Fibroblast of lung (primary cell): ENCODE results near the gene TMPRSS2. TPM values are rescaled to one million over a fixed set of nuclear protein-coding genes. Genes with fewer than 3 reads are reported as not detected.

Experiments used
- DNase-seq, 2 donors: peaks; one replicate each; pipeline versions ENCODE4 v3.0.0 to v3.0.0-alpha.2; 2010; ENCODE audit warnings: low read depth in 2 of 2
- H2AFZ ChIP-seq: 2 replicates; pipeline ENCODE4 v1.5.1; 2012; ENCODE audit warnings: low read length, control low read depth, inconsistent platforms
- H3K27ac ChIP-seq: 2 replicates; pipeline ENCODE4 v1.5.1; 2011; ENCODE audit warnings: low read length, control low read depth; ENCODE audit not compliant: insufficient read depth
- H3K27me3 ChIP-seq: 2 replicates; pipeline ENCODE4 v1.5.1; 2011; ENCODE audit warnings: mild to moderate bottlenecking, low read length; ENCODE audit not compliant: control insufficient read depth, insufficient read depth
- H3K36me3 ChIP-seq: 2 replicates; pipeline ENCODE4 v1.5.1; 2011; ENCODE audit warnings: low read length; ENCODE audit not compliant: control insufficient read depth, insufficient read depth
- H3K4me1 ChIP-seq: 2 replicates; pipeline ENCODE4 v1.5.1; 2011; ENCODE audit warnings: low read length; ENCODE audit not compliant: control insufficient read depth, insufficient read depth; ENCODE audit errors: extremely low read depth
- H3K4me2 ChIP-seq: 2 replicates; pipeline ENCODE4 v1.5.1; 2011; ENCODE audit warnings: low read length, control low read depth; ENCODE audit not compliant: insufficient read depth; ENCODE audit errors: extremely low read depth
- H3K4me3 ChIP-seq, 4 experiments: fragments of 200-600 bp in 1 of 4; sonication (generic) in 1 of 4; replicated peaks in 1 of 4; 2 replicates each; pipeline ENCODE4 v1.5.1; 2011 to 2016; ENCODE audit warnings: low read length in 4 of 4, low read depth in 3 of 4, mild to moderate bottlenecking in 3 of 4, control low read depth in 2 of 4, inconsistent platforms in 1 of 4, mixed read lengths in 1 of 4; ENCODE audit not compliant: insufficient read depth in 1 of 4; ENCODE audit errors: control extremely low read depth in 1 of 4
- H3K79me2 ChIP-seq: 2 replicates; pipeline ENCODE4 v1.5.1; 2012; ENCODE audit warnings: mild to moderate bottlenecking, low read length, inconsistent platforms; ENCODE audit not compliant: control insufficient read depth, insufficient read depth
- H3K9ac ChIP-seq: 2 replicates; pipeline ENCODE4 v1.5.1; 2011; ENCODE audit warnings: mild to moderate bottlenecking, low read length, control low read depth; ENCODE audit not compliant: insufficient read depth
- H3K9me3 ChIP-seq: 2 replicates; pipeline ENCODE4 v1.5.1; 2012; ENCODE audit warnings: low read depth, low read length; ENCODE audit not compliant: control insufficient read depth, insufficient read depth
- H4K20me1 ChIP-seq: 2 replicates; pipeline ENCODE4 v1.5.1; 2011; ENCODE audit warnings: low read length; ENCODE audit not compliant: control insufficient read depth, insufficient read depth; ENCODE audit errors: extremely low read depth
- CTCF ChIP-seq, 2 donors: IDR thresholded peaks in 1 of 2; conservative IDR thresholded peaks in 1 of 2; 1 replicate in 1 of 2; 2 replicates in 1 of 2; pipeline ENCODE4 v1.5.1; 2011 to 2012; ENCODE audit warnings: low read length in 2 of 2, control low read depth in 1 of 2, inconsistent platforms in 1 of 2, low read depth in 1 of 2, mild to moderate bottlenecking in 1 of 2
- EZH2 ChIP-seq: IDR thresholded peaks from 2 replicates; pipeline ENCODE4 v1.5.1; 2012; ENCODE audit warnings: low read length, control low read depth, mild to moderate bottlenecking; ENCODE audit errors: missing control alignments
- polyA plus RNA-seq, 2 donors: library from polyadenylated mRNA; depleted of rRNA in 1 of 2; stranded (reverse) in 1 of 2; unstranded in 1 of 2; fragments of >200 nt; gene quantifications; 2 replicates each; pipeline ENCODE4 v1.2.1, GENCODE V29; 2011 to 2012; ENCODE audit warnings: missing spikeins in 1 of 2
- total RNA-seq: library from RNA; depleted of rRNA; stranded (reverse); fragments of >200 nt; gene quantifications from 2 replicates; pipeline ENCODE4 v1.2.1, GENCODE V29; 2014

Gene TMPRSS2
- total and polyA plus RNA-seq, 2 donors (not counting 1 experiment from before 2014, with no cell fraction given), result 0.17 TPM; not detected in 1

GRCh38 chr21:41499920-41500319 is 8.0 kb downstream of the TMPRSS2 start:
- H2AFZ ChIP-seq, result no peak overlapping the region
- DNase-seq, result no peak

GRCh38 chr21:41497788-41498187 is 10.2 kb downstream of the TMPRSS2 start:
- Histone ChIP-seq H3K4me3 (no peak overlapping the region), H3K4me2 (no peak overlapping the region), H3K36me3 (no peaks in the 10 kb centered on the region), H3K9me3 (no peaks in the 10 kb centered on the region), H4K20me1 (no peaks in the 10 kb centered on the region), H3K27ac (no peak overlapping the region), H3K9ac (no peak overlapping the region), H3K27me3 (peaks cover 5% of the 10 kb centered on the region), H2AFZ (no peak overlapping the region), H3K79me2 (no peaks in the 10 kb centered on the region), H3K4me1 (no peaks in the 10 kb centered on the region)
- TF ChIP-seq EZH2, result no peak
- no peak for TF ChIP-seq CTCF (conservative IDR thresholded peaks at IDR 0.05 in 1 of 2, IDR thresholded peaks at IDR 0.05 in 1 of 2; ENCODE audit: low read depth in 1 of 2, low read length in 2 of 2)
- no peak for DNase-seq

More at GRCh38 chr21:41499920-41500319, 8.0 kb downstream of the TMPRSS2 start:
- Histone ChIP-seq H3K4me1 (no peaks in the 10 kb centered on the region), H3K79me2 (no peaks in the 10 kb centered on the region), H3K27me3 (peaks cover 5% of the 10 kb centered on the region), H3K9ac (no peak overlapping the region), H3K9me3 (no peaks in the 10 kb centered on the region), H3K36me3 (no peaks in the 10 kb centered on the region), H3K4me2 (no peak overlapping the region), H3K4me3 (no peak overlapping the region), H3K27ac (no peak overlapping the region), H4K20me1 (no peaks in the 10 kb centered on the region)
- no peak for TF ChIP-seq CTCF (conservative IDR thresholded peaks at IDR 0.05 in 1 of 2, IDR thresholded peaks at IDR 0.05 in 1 of 2; ENCODE audit: low read depth in 1 of 2, low read length in 2 of 2)
- no peak for TF ChIP-seq EZH2

GRCh38 chr21:41497008-41497407 is 10.9 kb downstream of the TMPRSS2 start:
- Histone ChIP-seq H3K36me3 (no peaks in the 10 kb centered on the region), H3K4me3 (no peak overlapping the region), H4K20me1 (no peaks in the 10 kb centered on the region), H2AFZ (no peak overlapping the region), H3K4me2 (no peak overlapping the region), H3K4me1 (no peaks in the 10 kb centered on the region), H3K79me2 (no peaks in the 10 kb centered on the region), H3K9me3 (no peaks in the 10 kb centered on the region), H3K27ac (no peak overlapping the region), H3K9ac (no peak overlapping the region), H3K27me3 (peaks cover 3% of the 10 kb centered on the region)
- TF ChIP-seq EZH2, result no peak
- no peak for TF ChIP-seq CTCF (conservative IDR thresholded peaks at IDR 0.05 in 1 of 2, IDR thresholded peaks at IDR 0.05 in 1 of 2; ENCODE audit: low read depth in 1 of 2, low read length in 2 of 2)
- no peak for DNase-seq
